Retinal pigment epithelial cell (primary cell): ENCODE results near the gene RNF166.
A peak's percentile ranks its signal among the peaks of the same experiment; 100 is the strongest.

Experiments
- DNase-seq: peaks from one replicate; pipeline ENCODE4 v3.0.0-alpha.2; 2010; ENCODE audit warnings: low read depth
- H3K4me3 ChIP-seq: 2 replicates; pipeline ENCODE4 v1.5.1; 2011; ENCODE audit warnings: mild to moderate bottlenecking, low read length, control low read depth, moderate library complexity
- CTCF ChIP-seq: conservative IDR thresholded peaks from 2 replicates; pipeline ENCODE4 v1.5.1; 2011; ENCODE audit warnings: low read depth, low read length, control low read depth, inconsistent platforms

Gene RNF166

GRCh38 chr16:88738151-88739084 lies 32.2 kb upstream of the RNF166 start:
- TF ChIP-seq CTCF = no peak
- no peak for DNase-seq

GRCh38 chr16:88737298-88738150 lies 31.3 kb upstream of the RNF166 start:
- DNase-seq = no peak
- TF ChIP-seq CTCF = peak; percentile 78
- H3K4me3 ChIP-seq = no peak overlapping the region

More at GRCh38 chr16:88738151-88739084, 32.2 kb upstream of the RNF166 start:
- H3K4me3 ChIP-seq = no peak overlapping the region

GRCh38 chr16:88736496-88736895 lies 30.3 kb upstream of the RNF166 start:
- no peak overlapping the region for H3K4me3 ChIP-seq
- no peak for DNase-seq
- TF ChIP-seq CTCF = no peak

GRCh38 chr16:88736088-88736487 lies 29.9 kb upstream of the RNF166 start:
- no peak for TF ChIP-seq CTCF
- no peak overlapping the region for H3K4me3 ChIP-seq
- no peak for DNase-seq

DNA sequence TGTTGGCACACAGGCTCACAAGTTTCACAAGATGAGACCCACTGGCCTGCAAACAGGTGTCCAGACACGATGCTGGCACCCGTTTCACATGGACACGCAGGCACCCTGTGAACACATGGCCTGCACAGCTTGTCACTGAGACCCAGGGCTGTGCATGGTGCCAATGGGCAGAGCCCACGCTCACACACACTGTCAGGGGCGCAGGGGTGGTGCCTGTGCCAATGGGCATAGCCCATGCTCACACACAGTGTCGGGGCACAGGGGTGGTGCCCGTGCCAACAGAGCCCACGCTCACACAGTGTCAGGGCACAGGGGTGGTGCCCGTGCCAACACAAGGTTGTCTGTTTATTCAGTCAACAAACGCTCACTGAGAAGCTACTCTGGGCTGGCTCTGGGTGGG lies 29.4 kb upstream of the RNF166 start:
- DNase-seq = no peak
- no peak overlapping the region for H3K4me3 ChIP-seq
- TF ChIP-seq CTCF = no peak

- no peak overlapping the region for H3K4me3 ChIP-seq
- no peak for DNase-seq
- TF ChIP-seq CTCF = no peak
Observed at GRCh38 chr16:88735121-88735520, 28.9 kb upstream of the RNF166 start.

DNA sequence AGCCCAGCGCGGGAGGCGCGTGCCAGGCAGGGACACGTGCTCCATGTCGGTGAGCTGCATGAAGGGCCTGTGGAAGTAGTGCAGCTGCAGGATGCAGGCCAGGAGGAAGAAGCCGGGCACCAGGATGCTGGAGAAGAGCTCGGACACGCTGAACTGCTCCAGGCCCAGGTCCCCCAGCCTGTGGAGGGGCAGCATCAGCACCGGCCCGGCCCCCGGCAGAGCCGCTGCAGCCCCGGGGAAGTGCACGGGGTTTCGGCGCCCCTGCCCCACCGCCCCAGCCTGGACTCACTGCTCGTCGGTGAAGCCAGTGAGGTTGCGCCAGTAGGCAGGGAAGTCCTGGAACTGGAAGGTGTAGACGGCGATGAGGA lies 28.1 kb upstream of the RNF166 start:
- DNase-seq = no peak
- H3K4me3 ChIP-seq = no peak overlapping the region
- no peak for TF ChIP-seq CTCF
